Mesendoderm (in vitro differentiated cells): Measurements from ENCODE around the gene PPP2R3B.
"Not testable (repeated sequence)": the region's sequence is repeated elsewhere in the genome, so short reads cannot be mapped to it uniquely, and the experiment has no call there.

ENCODE experiments used
- DNase-seq: peaks from one replicate; pipeline ENCODE4 v3.0.0; 2013
- H2AK5ac ChIP-seq: 2 replicates; pipeline ENCODE4 v1.6.1; 2013; ENCODE audit warnings: low read length, inconsistent platforms
- H2BK120ac ChIP-seq: 2 replicates; pipeline ENCODE4 v1.6.1; 2013; ENCODE audit warnings: low read depth, mild to moderate bottlenecking, low read length, moderate library complexity, mixed read lengths
- H2BK15ac ChIP-seq: replicated peaks from 2 replicates; pipeline ENCODE4 v1.6.1; 2013; ENCODE audit warnings: low read depth, mild to moderate bottlenecking, moderate library complexity
- H2BK5ac ChIP-seq: 2 replicates; pipeline ENCODE4 v1.6.1; 2013; ENCODE audit warnings: low read length, inconsistent platforms
- H3K18ac ChIP-seq: 2 replicates; pipeline ENCODE4 v1.6.1; 2013; ENCODE audit warnings: mild to moderate bottlenecking, low read length, mixed read lengths
- H3K23ac ChIP-seq: one replicate; pipeline ENCODE4 v1.6.1; 2013; ENCODE audit warnings: low read length
- H3K27ac ChIP-seq: 2 replicates; pipeline ENCODE4 v1.5.1; 2013; ENCODE audit warnings: low read depth, mild to moderate bottlenecking, inconsistent platforms, low read length, moderate library complexity
- H3K27me3 ChIP-seq: 2 replicates; pipeline ENCODE4 v1.6.1; 2013; ENCODE audit warnings: low read length, control low read depth, mild to moderate bottlenecking, inconsistent platforms; ENCODE audit not compliant: insufficient read depth, poor library complexity
- H3K36me3 ChIP-seq: 2 replicates; pipeline ENCODE4 v1.6.1; 2013; ENCODE audit warnings: low read length, inconsistent platforms; ENCODE audit not compliant: control insufficient read depth, insufficient read depth
- H3K4ac ChIP-seq: one replicate; pipeline ENCODE4 v1.6.1; 2013; ENCODE audit warnings: low read depth, mild to moderate bottlenecking, low read length, moderate library complexity
- H3K4me1 ChIP-seq: 2 replicates; pipeline ENCODE4 v1.6.1; 2013; ENCODE audit warnings: low read depth, low read length, inconsistent platforms; ENCODE audit not compliant: control insufficient read depth
- H3K4me2 ChIP-seq: 2 replicates; pipeline ENCODE4 v1.6.1; 2013; ENCODE audit warnings: low read length
- H3K4me3 ChIP-seq: 2 replicates; pipeline ENCODE4 v1.5.1; 2013; ENCODE audit warnings: mild to moderate bottlenecking, low read length
- H3K56ac ChIP-seq: one replicate; pipeline ENCODE4 v1.6.1; 2013; ENCODE audit warnings: low read length
- H3K79me1 ChIP-seq: 2 replicates; pipeline ENCODE4 v1.6.1; 2013; ENCODE audit warnings: low read length, inconsistent platforms
- H3K79me2 ChIP-seq: 2 replicates; pipeline ENCODE4 v1.6.1; 2013; ENCODE audit warnings: mild to moderate bottlenecking, low read length; ENCODE audit not compliant: control insufficient read depth, insufficient read depth
- H3K9ac ChIP-seq: 2 replicates; pipeline ENCODE4 v1.6.1; 2013; ENCODE audit warnings: low read length, inconsistent platforms
- H4K5ac ChIP-seq: one replicate; pipeline ENCODE4 v1.6.1; 2013; ENCODE audit warnings: low read length
- H4K8ac ChIP-seq: one replicate; pipeline ENCODE4 v1.6.1; 2013; ENCODE audit warnings: low read depth, mild to moderate bottlenecking, control low read depth, low read length, moderate library complexity
- WGBS: extraction: QIAGEN DNeasy Blood & Tissue Kit; methylation state at CpG from one replicate; pipeline ENCODE4 v1.1.7; 2013; ENCODE audit warnings: low lambda C conversion rate, missing lambda C conversion rate; ENCODE audit not compliant: insufficient coverage; ENCODE audit errors: extremely low coverage; 5-methylcytosine and 5-hydroxymethylcytosine counted together

The PPP2R3B gene

GRCh38 chrX:330726-331150 lies 56.0 kb downstream of the PPP2R3B start:
- H3K23ac ChIP-seq, result no peak overlapping the region
- H3K4me1 ChIP-seq, result no peaks in the 10 kb centered on the region
- no peaks in the 10 kb centered on the region for H3K27me3 ChIP-seq
- no peak overlapping the region for H2AK5ac ChIP-seq
- H3K18ac ChIP-seq, result no peak overlapping the region
- H3K79me2 ChIP-seq, result no peaks in the 10 kb centered on the region
- no peak overlapping the region for H3K4ac ChIP-seq
- no peak overlapping the region for H3K27ac ChIP-seq
- H3K36me3 ChIP-seq, result no peaks in the 10 kb centered on the region
- H2BK15ac ChIP-seq, result no peak overlapping the region
- DNase-seq, result no peak
- no peaks in the 10 kb centered on the region for H3K79me1 ChIP-seq
- no CpG with 5 or more reads among the region's 28 CpGs for WGBS
- no peak overlapping the region for H2BK120ac ChIP-seq
- no peak overlapping the region for H3K9ac ChIP-seq
- H2BK5ac ChIP-seq, result no peak overlapping the region
- peak overlapping the region; percentile 70 for H3K56ac ChIP-seq
- H3K4me2 ChIP-seq, result no peak overlapping the region
- no peak overlapping the region for H4K8ac ChIP-seq
- H4K5ac ChIP-seq, result no peak overlapping the region
- H3K4me3 ChIP-seq, result no peak overlapping the region

- H3K4ac ChIP-seq, H3K27me3 ChIP-seq, H4K5ac ChIP-seq, H2BK120ac ChIP-seq, H3K23ac ChIP-seq, DNase-seq, H2BK15ac ChIP-seq, H2AK5ac ChIP-seq, H3K4me1 ChIP-seq, H3K9ac ChIP-seq, H3K79me1 ChIP-seq, H4K8ac ChIP-seq, H3K4me2 ChIP-seq, H2BK5ac ChIP-seq, H3K56ac ChIP-seq, H3K18ac ChIP-seq, H3K4me3 ChIP-seq, H3K27ac ChIP-seq, H3K79me2 ChIP-seq, H3K36me3 ChIP-seq: not testable (repeated sequence)
- no CpG with 5 or more reads among the region's 29 CpGs for WGBS
Measured at GRCh38 chrX:330141-330725, 56.5 kb downstream of the PPP2R3B start.

- no peak overlapping the region for H4K5ac ChIP-seq
- no peak overlapping the region for H3K4me2 ChIP-seq
- no peaks in the 10 kb centered on the region for H3K79me1 ChIP-seq
- no peak overlapping the region for H2AK5ac ChIP-seq
- no peak for DNase-seq
- H3K56ac ChIP-seq, result no peak overlapping the region
- no peak overlapping the region for H3K23ac ChIP-seq
- H3K4me1 ChIP-seq, result no peaks in the 10 kb centered on the region
- H3K27me3 ChIP-seq, result no peaks in the 10 kb centered on the region
- no peak overlapping the region for H2BK5ac ChIP-seq
- H3K9ac ChIP-seq, result no peak overlapping the region
- H3K4me3 ChIP-seq, result no peak overlapping the region
- no peak overlapping the region for H2BK120ac ChIP-seq
- H4K8ac ChIP-seq, result no peak overlapping the region
- H3K79me2 ChIP-seq, result no peaks in the 10 kb centered on the region
- no CpG with 5 or more reads among the region's 23 CpGs for WGBS
- no peak overlapping the region for H3K18ac ChIP-seq
- no peaks in the 10 kb centered on the region for H3K36me3 ChIP-seq
- H3K4ac ChIP-seq, result no peak overlapping the region
- no peak overlapping the region for H2BK15ac ChIP-seq
- H3K27ac ChIP-seq, result no peak overlapping the region
Measured at GRCh38 chrX:329291-329910, 57.3 kb downstream of the PPP2R3B start.

GRCh38 chrX:327660-328126 lies 59.0 kb downstream of the PPP2R3B start:
- Histone ChIP-seq H3K4ac (no peak overlapping the region), H2AK5ac (no peak overlapping the region), H3K4me2 (no peak overlapping the region), H4K8ac (no peak overlapping the region), H2BK15ac (no peak overlapping the region), H3K56ac (no peak overlapping the region), H3K79me1 (no peaks in the 10 kb centered on the region), H3K23ac (no peak overlapping the region), H3K4me1 (no peaks in the 10 kb centered on the region), H2BK120ac (no peak overlapping the region), H2BK5ac (no peak overlapping the region), H3K79me2 (no peaks in the 10 kb centered on the region), H3K9ac (no peak overlapping the region), H4K5ac (no peak overlapping the region), H3K36me3 (no peaks in the 10 kb centered on the region), H3K27ac (no peak overlapping the region), H3K4me3 (no peak overlapping the region), H3K18ac (no peak overlapping the region), H3K27me3 (no peaks in the 10 kb centered on the region)
- WGBS, result no CpG with 5 or more reads among the region's 33 CpGs
- no peak for DNase-seq

- not testable (repeated sequence) for H3K4me3 ChIP-seq, H2AK5ac ChIP-seq, H3K9ac ChIP-seq, H3K36me3 ChIP-seq, H3K18ac ChIP-seq, H3K4me1 ChIP-seq, H2BK5ac ChIP-seq, H3K27me3 ChIP-seq, H3K79me2 ChIP-seq, H3K27ac ChIP-seq, H3K79me1 ChIP-seq, H3K56ac ChIP-seq, H3K23ac ChIP-seq, DNase-seq, H2BK15ac ChIP-seq, H4K8ac ChIP-seq, H4K5ac ChIP-seq, H3K4me2 ChIP-seq, H2BK120ac ChIP-seq, H3K4ac ChIP-seq
- no CpG with 5 or more reads among the region's 14 CpGs for WGBS
Measured at GRCh38 chrX:324664-325063, 62.0 kb downstream of the PPP2R3B start.
